GM15510 (cell line): ENCODE measurements around the gene GALNT2.

Experiments used
- POLR2A ChIP-seq: IDR thresholded peaks from 3 replicates; pipeline ENCODE4 v1.6.1; 2011; ENCODE audit warnings: borderline replicate concordance; ENCODE audit not compliant: insufficient read length; ENCODE audit errors: extremely low read depth

Gene GALNT2

GRCh38 chr1:230131457-230131856, 64.4 kb downstream of the GALNT2 start:
- no peak for TF ChIP-seq POLR2A

DNA sequence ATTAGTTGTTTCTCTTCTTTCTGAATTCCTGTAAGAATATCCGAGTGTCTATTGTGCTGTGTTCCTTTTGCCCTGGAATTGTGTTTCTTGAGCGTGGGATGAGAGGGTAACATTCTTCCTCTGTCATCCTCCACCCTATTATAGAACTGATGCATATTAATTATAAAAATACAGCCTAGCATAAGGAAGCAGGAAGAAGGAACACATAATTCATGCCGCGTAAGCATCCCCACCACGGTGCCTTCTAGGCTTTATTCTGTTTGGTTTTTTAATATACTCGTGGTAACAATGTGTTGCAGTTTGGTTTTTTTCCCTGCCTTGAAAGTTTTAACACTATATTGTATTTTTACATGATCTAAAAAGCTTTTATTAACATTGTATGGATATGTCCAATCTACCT, 65.7 kb downstream of the GALNT2 start:
- TF ChIP-seq POLR2A, result no peak

- no peak for TF ChIP-seq POLR2A
Observed at GRCh38 chr1:230135726-230136125, 68.7 kb downstream of the GALNT2 start.

GRCh38 chr1:230136453-230137336, 69.7 kb downstream of the GALNT2 start:
- no peak for TF ChIP-seq POLR2A

DNA sequence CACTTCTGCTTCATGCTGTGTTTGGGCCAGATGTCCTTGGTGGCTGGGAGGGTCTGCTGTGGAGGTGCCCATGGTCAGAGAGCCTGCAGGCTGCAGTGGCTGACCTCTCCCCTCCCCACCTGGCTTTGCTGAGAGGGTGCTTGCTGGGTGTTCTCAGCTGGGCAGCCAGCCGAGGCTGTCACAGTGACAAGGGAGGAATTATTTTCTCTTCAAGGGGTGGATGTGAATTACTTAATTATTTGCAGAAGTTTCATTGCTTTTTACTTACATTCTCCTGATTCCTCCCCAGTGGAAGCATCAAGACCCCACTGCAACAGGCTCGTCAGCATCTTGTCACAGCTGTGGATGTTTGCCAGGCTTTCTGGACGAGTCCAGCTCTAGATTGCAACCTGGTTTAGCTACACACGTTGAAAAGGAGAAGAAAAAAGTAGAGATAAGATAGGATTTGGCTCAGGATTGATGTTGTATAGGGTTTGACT, 70.3 kb downstream of the GALNT2 start:
- TF ChIP-seq POLR2A, result no peak

DNA sequence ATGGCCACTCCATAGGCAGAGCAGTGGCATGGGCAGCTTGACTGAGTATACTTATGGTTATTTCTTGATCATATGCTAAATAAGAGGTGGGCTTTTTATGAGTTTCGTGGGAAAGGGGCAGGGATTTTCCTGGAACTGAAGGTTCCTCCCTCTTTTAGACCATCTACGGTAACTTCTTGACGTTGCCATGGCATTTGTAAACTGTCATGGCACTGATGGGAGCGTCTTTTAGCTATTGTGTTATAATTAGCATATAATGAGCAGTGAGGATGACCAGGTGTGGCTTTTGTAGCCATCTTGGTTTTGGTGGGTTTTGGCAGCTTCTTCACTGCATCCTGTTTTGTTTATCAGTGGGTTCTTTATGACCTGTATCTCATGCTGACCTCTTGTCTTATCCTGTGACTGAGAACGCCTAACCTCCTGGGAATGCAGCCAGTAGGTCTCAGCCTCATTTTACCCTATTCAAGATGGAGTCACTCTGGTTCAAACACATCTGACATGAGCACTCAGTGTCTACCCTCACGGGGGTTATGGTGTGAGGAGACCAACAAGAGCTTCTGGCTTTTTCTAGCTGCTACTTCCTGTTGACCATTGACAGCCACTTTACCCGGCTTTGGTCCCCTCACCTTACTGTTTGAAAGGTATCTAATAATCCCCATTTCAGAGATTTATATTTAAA, 71.7 kb downstream of the GALNT2 start:
- no peak for TF ChIP-seq POLR2A

GRCh38 chr1:230139315-230139714, 72.3 kb downstream of the GALNT2 start:
- no peak for TF ChIP-seq POLR2A

GRCh38 chr1:230139741-230140140, 72.7 kb downstream of the GALNT2 start:
- no peak for TF ChIP-seq POLR2A

- no peak for TF ChIP-seq POLR2A
Observed at GRCh38 chr1:230140221-230141020, 73.4 kb downstream of the GALNT2 start.

DNA sequence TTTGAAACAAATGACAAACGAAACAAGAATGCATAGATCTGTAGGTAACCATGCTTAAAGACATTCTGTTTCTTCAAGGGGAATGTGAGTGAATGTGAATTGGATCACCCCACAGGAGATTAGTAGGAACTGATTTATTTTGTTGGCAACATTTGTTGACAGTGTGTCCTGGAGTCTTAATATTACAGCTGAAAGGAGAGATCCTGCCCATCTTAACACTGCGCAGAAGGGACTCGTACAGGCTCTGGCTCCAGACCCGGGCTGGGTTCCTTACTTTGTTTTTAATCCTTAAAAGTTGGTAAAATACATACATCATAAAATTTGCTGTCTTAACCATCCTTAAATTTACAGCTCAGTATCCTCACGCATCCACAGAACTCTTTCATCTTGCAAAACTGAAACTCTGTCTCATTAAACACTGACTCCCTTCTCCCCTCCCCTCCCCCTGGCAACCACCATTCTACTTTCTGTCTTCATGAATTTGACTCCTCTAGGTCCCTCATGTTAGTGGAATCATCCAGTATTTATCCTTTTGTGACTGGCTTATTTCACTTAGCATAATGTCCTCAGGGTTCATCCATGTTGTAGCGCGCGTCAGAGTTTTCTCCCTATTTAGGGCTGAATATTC, 74.1 kb downstream of the GALNT2 start:
- TF ChIP-seq POLR2A, result no peak

- TF ChIP-seq POLR2A, result no peak
Observed at GRCh38 chr1:230141797-230142607, 75.0 kb downstream of the GALNT2 start.

GRCh38 chr1:230142608-230143210, 75.7 kb downstream of the GALNT2 start:
- TF ChIP-seq POLR2A, result no peak

DNA sequence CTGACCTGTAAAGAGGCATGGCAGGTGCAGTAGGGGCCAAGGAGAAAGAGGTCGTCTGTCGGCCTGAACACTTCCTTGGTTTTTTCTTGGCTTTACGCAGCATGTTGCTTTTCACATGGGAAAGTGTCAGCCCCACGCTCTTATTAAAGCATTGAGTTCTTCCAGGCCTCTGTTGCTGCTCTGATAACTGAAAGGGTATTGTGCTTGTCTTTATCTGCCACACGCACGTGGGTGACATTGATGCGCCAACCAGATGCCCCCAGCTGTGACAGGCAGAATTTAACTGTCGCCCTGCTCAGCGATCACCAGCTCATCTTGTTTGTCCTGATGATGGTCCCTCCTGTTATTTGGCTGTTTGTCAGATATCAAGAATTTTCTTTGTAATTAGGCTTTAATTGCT, 76.5 kb downstream of the GALNT2 start:
- no peak for TF ChIP-seq POLR2A
